K562 (cell line): ENCODE data around the gene PPIH. TPM values are rescaled to one million over a fixed set of nuclear protein-coding genes. Genes with fewer than 3 reads are reported as not detected.
A peak's percentile ranks its signal among the peaks of the same experiment; 100 is the strongest.

ENCODE experiments used
- BCOR ChIP-seq: fragments of 450-650 bp; IDR thresholded peaks from 2 replicates; pipeline ENCODE4 v1.6.1; 2016
- CCAR2 ChIP-seq: fragments of 200-400 bp; formaldehyde crosslinking; IDR thresholded peaks from 2 replicates; pipeline ENCODE4 v1.6.1; 2017; ENCODE audit warnings: mild to moderate bottlenecking, low read depth, low read length
- CSDE1 ChIP-seq, 2 experiments: fragments of 450-650 bp; IDR thresholded peaks; 2 replicates each; pipeline ENCODE4 v1.6.1; 2016; ENCODE audit warnings: mild to moderate bottlenecking in 1 of 2
- EP400 ChIP-seq: fragments of 450-650 bp; IDR thresholded peaks from 2 replicates; pipeline ENCODE4 v1.6.1; 2017; ENCODE audit warnings: antibody characterized with exemption, mild to moderate bottlenecking, moderate library complexity
- ILK ChIP-seq: fragments of 450-650 bp; IDR thresholded peaks from 2 replicates; pipeline ENCODE4 v1.6.1; 2016; ENCODE audit warnings: missing genetic modification characterization, low read depth, mild to moderate bottlenecking, missing compliant biosample characterization, moderate library complexity, borderline replicate concordance
- JUND ChIP-seq, 2 experiments: IDR thresholded peaks; 2 replicates in 1 of 2; 3 replicates in 1 of 2; pipeline ENCODE4 v1.6.1; 2011; ENCODE audit warnings: borderline replicate concordance in 2 of 2, low read depth in 2 of 2, low read length in 2 of 2, improper control_type of control experiment in 1 of 2, missing biosample characterization in 1 of 2, missing genetic modification characterization in 1 of 2, missing genetic modification reagents in 1 of 2
- LARP7 ChIP-seq: fragments of 450-650 bp; IDR thresholded peaks from 2 replicates; pipeline ENCODE4 v1.6.1; 2016
- MAX ChIP-seq: sonication (generic); formaldehyde crosslinking; IDR thresholded peaks from 2 replicates; pipeline ENCODE4 v1.9.0; 2022; ENCODE audit warnings: mild to moderate bottlenecking, missing genetic modification reagents
- NFE2 ChIP-seq: IDR thresholded peaks from 2 replicates; pipeline ENCODE4 v1.6.1; 2014; ENCODE audit warnings: antibody characterized with exemption, low read depth
- NONO ChIP-seq, 2 experiments: fragments of 200-400 bp in 1 of 2; fragments of 450-650 bp in 1 of 2; formaldehyde crosslinking in 1 of 2; IDR thresholded peaks; 2 replicates each; pipeline ENCODE4 v1.6.1; 2017; ENCODE audit warnings: low read depth in 2 of 2, mild to moderate bottlenecking in 2 of 2, moderate library complexity in 2 of 2, low read length in 1 of 2
- PCBP1 ChIP-seq: fragments of 200-400 bp; formaldehyde crosslinking; IDR thresholded peaks from 2 replicates; pipeline ENCODE4 v1.6.1; 2018; ENCODE audit warnings: mild to moderate bottlenecking, low read depth, low read length; ENCODE audit not compliant: poor library complexity, severe bottlenecking
- POLR2AphosphoS5 ChIP-seq: IDR thresholded peaks from 2 replicates; pipeline ENCODE4 v1.6.1; 2011; ENCODE audit warnings: mild to moderate bottlenecking, low read depth, low read length, moderate library complexity; ENCODE audit not compliant: control insufficient read depth, insufficient read depth
- POLR3A ChIP-seq: IDR thresholded peaks from 2 replicates; pipeline ENCODE4 v1.6.1; 2011; ENCODE audit warnings: borderline replicate concordance, mild to moderate bottlenecking, moderate library complexity; ENCODE audit not compliant: insufficient read length, insufficient read depth; ENCODE audit errors: extremely low read depth
- PTTG1 ChIP-seq: fragments of 450-650 bp; IDR thresholded peaks from 2 replicates; pipeline ENCODE4 v1.6.1; 2016; ENCODE audit warnings: low read depth, mild to moderate bottlenecking, missing genetic modification characterization, missing compliant biosample characterization
- SAFB ChIP-seq: fragments of 200-400 bp; formaldehyde crosslinking; IDR thresholded peaks from 2 replicates; pipeline ENCODE4 v1.6.1; 2017; ENCODE audit warnings: low read depth, low read length, borderline replicate concordance
- SIN3A ChIP-seq, 2 experiments: fragments of 150-350 bp in 1 of 2; IDR thresholded peaks; 2 replicates each; pipeline ENCODE4 v1.6.1; 2011 to 2016; ENCODE audit warnings: borderline replicate concordance in 2 of 2, low read depth in 2 of 2, low read length in 2 of 2, mild to moderate bottlenecking in 2 of 2, moderate library complexity in 2 of 2; ENCODE audit not compliant: control insufficient read depth in 1 of 2
- SMAD4 ChIP-seq: fragments of 250-450 bp; sonication (Bioruptor Pico); conservative IDR thresholded peaks from 2 replicates; pipeline ENCODE4 v1.8.0; 2021; ENCODE audit warnings: inconsistent platforms, mild to moderate bottlenecking, moderate library complexity
- STAT6 ChIP-seq: sonication (generic); formaldehyde crosslinking; IDR thresholded peaks from 2 replicates; pipeline ENCODE4 v1.8.1; 2023; ENCODE audit warnings: mild to moderate bottlenecking, missing genetic modification reagents
- TAF15 ChIP-seq: fragments of 200-400 bp; formaldehyde crosslinking; IDR thresholded peaks from 2 replicates; pipeline ENCODE4 v1.6.1; 2017; ENCODE audit warnings: mild to moderate bottlenecking, low read depth, low read length, moderate library complexity
- TCF15 ChIP-seq: fragments of 250-450 bp; sonication (Bioruptor Pico); IDR thresholded peaks from 2 replicates; pipeline ENCODE4 v1.8.0; 2022; ENCODE audit warnings: moderate library complexity, mild to moderate bottlenecking, inconsistent platforms
- WHSC1 ChIP-seq: IDR thresholded peaks from one replicate; pipeline ENCODE4 v1.6.1; 2012; ENCODE audit warnings: low read length, control low read depth, inconsistent platforms
- ZNF212 ChIP-seq: fragments of 450-650 bp; formaldehyde crosslinking; IDR thresholded peaks from 2 replicates; pipeline ENCODE4 v1.4.0; 2020; ENCODE audit warnings: mild to moderate bottlenecking
- ZNF395 ChIP-seq: fragments of 200-800 bp; sonication (Bioruptor generic); IDR thresholded peaks from 2 replicates; pipeline ENCODE4 v1.6.1; 2017; ENCODE audit warnings: missing genetic modification characterization, missing compliant biosample characterization
- ZNF695 ChIP-seq: fragments of 450-650 bp; formaldehyde crosslinking; IDR thresholded peaks from 2 replicates; pipeline ENCODE4 v1.4.0; 2020; ENCODE audit warnings: mild to moderate bottlenecking, moderate library complexity
- ZNF780A ChIP-seq: fragments of 250-450 bp; sonication (Bioruptor Pico); IDR thresholded peaks from 2 replicates; pipeline ENCODE4 v1.5.0; 2021; ENCODE audit warnings: mild to moderate bottlenecking
- polyA plus RNA-seq, 8 experiments: library from polyadenylated mRNA; depleted of rRNA in 4 of 8; stranded (reverse) in 5 of 8; unstranded in 3 of 8; fragments of >200 nt; fragmentation: Nextera tagmentation in 2 of 8; fragmentation: Illumina TruSeq in 1 of 8; extraction: Ambion mirVana in 2 of 8; extraction: Trizol in 1 of 8; gene quantifications; 2 replicates each; pipeline versions ENCODE4 v1.2.1 to v1.2.3, GENCODE V29; 2011 to 2014; ENCODE audit warnings: inconsistent platforms in 1 of 8, missing spikeins in 1 of 8
- total RNA-seq, 7 experiments: library from RNA; depleted of rRNA in 6 of 7; stranded (reverse); fragments of >200 nt in 6 of 7; fragmentation: Illumina TruSeq in 2 of 7; extraction: Trizol in 2 of 7; gene quantifications; 2 replicates each; pipeline versions ENCODE4 v1.2.1 to v1.2.3, GENCODE V29; 2011 to 2021; ENCODE audit warnings: low replicate concordance in 1 of 7

Gene PPIH
- total and polyA plus RNA-seq, 9 of the 15 experiments (the other 6 are each of a cell fraction or from before 2014, with no cell fraction given) = 197 to 470 (median 277) TPM

DNA sequence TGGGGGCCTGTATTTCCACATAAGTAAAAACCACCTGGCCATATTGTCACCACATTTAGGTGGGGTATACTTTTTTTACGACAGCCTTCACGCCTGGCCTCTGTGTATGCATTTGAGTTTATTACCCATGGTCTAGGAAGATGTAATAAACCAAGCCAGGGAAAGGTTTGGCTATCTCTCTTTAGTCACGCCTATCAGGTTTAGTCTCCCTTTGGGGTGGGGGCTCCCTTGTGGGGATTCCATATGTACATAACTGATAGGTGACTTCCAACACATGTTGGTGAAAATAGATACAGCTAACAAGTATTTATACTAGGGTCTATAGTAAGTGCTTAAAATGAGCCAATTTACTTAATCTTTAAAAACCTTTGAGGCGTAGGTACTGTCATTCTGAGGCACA, 28.2 kb downstream of the PPIH start (continued):
- no peak for TF ChIP-seq TCF15
- no peak for TF ChIP-seq CCAR2
- no peak for TF ChIP-seq BCOR
- TF ChIP-seq EP400 = 0 out of 2 replicates have a peak, but pooled peaks have one; percentile 39
- TF ChIP-seq ZNF780A (CRISPR knock-in tag) = no peak
- TF ChIP-seq ZNF212 = no peak
- TF ChIP-seq ZNF695 (CRISPR knock-in tag) = no peak
- TF ChIP-seq SIN3A (IDR thresholded peaks at IDR 0.05; ENCODE audit: borderline replicate concordance in 2 of 2, control insufficient read depth in 1 of 2, low read depth in 2 of 2, low read length in 2 of 2) = peak in 1 of 2 experiments; percentile 51; a peak in 1 of 4 replicates
- TF ChIP-seq PCBP1 = no peak
- no peak for TF ChIP-seq SMAD4 (CRISPR knock-in tag)
- TF ChIP-seq NFE2 = no peak
- 0 out of 2 replicates have a peak, but pooled peaks have one; percentile 47 for TF ChIP-seq POLR2AphosphoS5
- TF ChIP-seq MAX (CRISPR knock-in tag) = no peak
- no peak for TF ChIP-seq TAF15
- TF ChIP-seq POLR3A = no peak
- TF ChIP-seq WHSC1 = no peak
- no peak for TF ChIP-seq CSDE1 (IDR thresholded peaks at IDR 0.05)
- TF ChIP-seq ZNF395 = no peak
- TF ChIP-seq STAT6 (CRISPR knock-in tag) = no peak
- no peak for TF ChIP-seq LARP7
- no peak for TF ChIP-seq PTTG1 (tag)
- TF ChIP-seq NONO (IDR thresholded peaks at IDR 0.05; ENCODE audit: low read depth in 2 of 2, low read length in 1 of 2) = no peak
- no peak for TF ChIP-seq JUND (IDR thresholded peaks at IDR 0.05; ENCODE audit: borderline replicate concordance, low read depth, low read length)
- TF ChIP-seq JUND (tag; IDR thresholded peaks at IDR 0.05; ENCODE audit: borderline replicate concordance, low read depth, low read length) = no peak
- TF ChIP-seq ILK = no peak
- TF ChIP-seq SAFB = no peak
